MM.1S (cell line): ENCODE measurements around the gene COPS8.
A peak's percentile ranks its signal among the peaks of the same experiment; 100 is the strongest.

Experiments
- DNase-seq: peaks from one replicate; pipeline ENCODE4 v3.0.0-alpha.2; 2015
- H2AFZ ChIP-seq: fragments of 300-600 bp; sonication (generic); 2 replicates; pipeline ENCODE4 v1.6.0; 2016; ENCODE audit warnings: antibody characterized with exemption, low read length
- H3F3A ChIP-seq: fragments of 300-600 bp; sonication (generic); 2 replicates; pipeline ENCODE4 v1.6.1; 2016; ENCODE audit warnings: mild to moderate bottlenecking, antibody characterized with exemption, low read length, moderate library complexity, mixed read lengths; ENCODE audit not compliant: insufficient read depth
- H3K27ac ChIP-seq: fragments of 300-600 bp; sonication (generic); 2 replicates; pipeline ENCODE4 v1.5.1; 2016; ENCODE audit warnings: mild to moderate bottlenecking, low read length
- H3K27me3 ChIP-seq: fragments of 300-600 bp; sonication (generic); replicated peaks from 2 replicates; pipeline ENCODE4 v1.6.0; 2016; ENCODE audit warnings: low read length; ENCODE audit not compliant: insufficient read depth
- H3K36me3 ChIP-seq: fragments of 300-600 bp; sonication (generic); replicated peaks from 2 replicates; pipeline ENCODE4 v1.6.1; 2016; ENCODE audit warnings: mild to moderate bottlenecking, low read length, mixed read lengths; ENCODE audit not compliant: insufficient read depth
- H3K4me1 ChIP-seq: fragments of 300-600 bp; sonication (generic); 2 replicates; pipeline ENCODE4 v1.6.1; 2016; ENCODE audit warnings: low read length, mixed read lengths
- H3K4me2 ChIP-seq: fragments of 300-600 bp; sonication (generic); 2 replicates; pipeline ENCODE4 v1.6.0; 2016; ENCODE audit warnings: low read depth, low read length
- H3K4me3 ChIP-seq: fragments of 300-600 bp; sonication (generic); 2 replicates; pipeline ENCODE4 v1.5.1; 2016; ENCODE audit warnings: low read length, mixed read lengths
- H3K79me2 ChIP-seq: fragments of 300-600 bp; sonication (generic); 2 replicates; pipeline ENCODE4 v1.6.1; 2016; ENCODE audit warnings: mixed run types, low read length, mixed read lengths
- H3K9ac ChIP-seq: fragments of 300-600 bp; sonication (generic); 2 replicates; pipeline ENCODE4 v1.6.1; 2016; ENCODE audit warnings: low read length, mixed read lengths
- H3K9me2 ChIP-seq: fragments of 300-600 bp; sonication (generic); replicated peaks from 2 replicates; pipeline ENCODE4 v1.6.1; 2016; ENCODE audit warnings: mild to moderate bottlenecking, low read length, mixed read lengths; ENCODE audit not compliant: insufficient read depth
- H3K9me3 ChIP-seq: fragments of 300-600 bp; sonication (generic); replicated peaks from 2 replicates; pipeline ENCODE4 v1.6.1; 2016; ENCODE audit warnings: mild to moderate bottlenecking, low read length, mixed read lengths; ENCODE audit not compliant: insufficient read depth
- H4K20me1 ChIP-seq: fragments of 300-600 bp; sonication (generic); 2 replicates; pipeline ENCODE4 v1.6.1; 2016; ENCODE audit warnings: mild to moderate bottlenecking, low read length, moderate library complexity, mixed read lengths; ENCODE audit not compliant: insufficient read depth
- EZH2 ChIP-seq: fragments of 300-600 bp; sonication (generic); optimal IDR thresholded peaks from 2 replicates; pipeline ENCODE3; 2017; ENCODE audit warnings: low read depth, mild to moderate bottlenecking, antibody characterized with exemption, low read length, mixed read lengths
- EZH2phosphoT487 ChIP-seq: fragments of 300-600 bp; sonication (generic); IDR thresholded peaks from 2 replicates; pipeline ENCODE4 v1.6.1; 2018; ENCODE audit warnings: antibody characterized with exemption, low read length
- TF ChIP-seq, protein P1 (sequence below): fragments of 300-600 bp; sonication (generic); IDR thresholded peaks from 2 replicates; pipeline ENCODE4 v1.5.1; 2016; ENCODE audit warnings: antibody characterized with exemption, low read length, mixed read lengths

COPS8 gene

DNA sequence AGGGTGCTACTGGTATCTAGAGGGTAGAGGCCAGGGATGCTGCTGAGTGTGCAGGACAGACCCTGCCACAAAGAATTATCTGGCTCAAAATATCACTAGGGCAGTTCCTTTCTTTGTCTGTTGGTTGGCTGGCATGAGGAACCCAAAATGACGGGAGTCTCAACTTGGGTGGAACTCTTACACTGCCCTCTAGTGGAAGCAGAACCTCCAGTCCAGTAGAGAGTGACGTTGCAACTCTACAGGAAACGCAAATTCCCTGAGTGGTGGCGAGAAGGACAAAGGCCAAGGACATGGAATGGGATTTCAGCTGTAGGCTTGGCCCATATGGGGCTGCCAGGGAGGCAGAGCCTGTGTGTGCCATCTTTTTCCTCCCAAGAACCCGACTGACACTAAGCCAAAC is 47.1 kb downstream of the COPS8 start:
- no peaks in the 10 kb centered on the region for H3K79me2 ChIP-seq
- DNase-seq: no peak
- no peaks in the 10 kb centered on the region for H4K20me1 ChIP-seq
- H3K36me3 ChIP-seq: no peaks in the 10 kb centered on the region
- TF ChIP-seq, protein P1, sequence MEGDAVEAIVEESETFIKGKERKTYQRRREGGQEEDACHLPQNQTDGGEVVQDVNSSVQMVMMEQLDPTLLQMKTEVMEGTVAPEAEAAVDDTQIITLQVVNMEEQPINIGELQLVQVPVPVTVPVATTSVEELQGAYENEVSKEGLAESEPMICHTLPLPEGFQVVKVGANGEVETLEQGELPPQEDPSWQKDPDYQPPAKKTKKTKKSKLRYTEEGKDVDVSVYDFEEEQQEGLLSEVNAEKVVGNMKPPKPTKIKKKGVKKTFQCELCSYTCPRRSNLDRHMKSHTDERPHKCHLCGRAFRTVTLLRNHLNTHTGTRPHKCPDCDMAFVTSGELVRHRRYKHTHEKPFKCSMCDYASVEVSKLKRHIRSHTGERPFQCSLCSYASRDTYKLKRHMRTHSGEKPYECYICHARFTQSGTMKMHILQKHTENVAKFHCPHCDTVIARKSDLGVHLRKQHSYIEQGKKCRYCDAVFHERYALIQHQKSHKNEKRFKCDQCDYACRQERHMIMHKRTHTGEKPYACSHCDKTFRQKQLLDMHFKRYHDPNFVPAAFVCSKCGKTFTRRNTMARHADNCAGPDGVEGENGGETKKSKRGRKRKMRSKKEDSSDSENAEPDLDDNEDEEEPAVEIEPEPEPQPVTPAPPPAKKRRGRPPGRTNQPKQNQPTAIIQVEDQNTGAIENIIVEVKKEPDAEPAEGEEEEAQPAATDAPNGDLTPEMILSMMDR: peak; percentile 28
- no peak for TF ChIP-seq EZH2
- H3K4me1 ChIP-seq: no peaks in the 10 kb centered on the region
- no peaks in the 10 kb centered on the region for H3K9me3 ChIP-seq
- H3K4me3 ChIP-seq: no peak overlapping the region
- no peaks in the 10 kb centered on the region for H3F3A ChIP-seq
- H3K27ac ChIP-seq: no peak overlapping the region
- H3K9me2 ChIP-seq: no peaks in the 10 kb centered on the region
- H3K27me3 ChIP-seq: no peaks in the 10 kb centered on the region
- no peak overlapping the region for H2AFZ ChIP-seq
- H3K4me2 ChIP-seq: no peak overlapping the region
- no peak overlapping the region for H3K9ac ChIP-seq

DNA sequence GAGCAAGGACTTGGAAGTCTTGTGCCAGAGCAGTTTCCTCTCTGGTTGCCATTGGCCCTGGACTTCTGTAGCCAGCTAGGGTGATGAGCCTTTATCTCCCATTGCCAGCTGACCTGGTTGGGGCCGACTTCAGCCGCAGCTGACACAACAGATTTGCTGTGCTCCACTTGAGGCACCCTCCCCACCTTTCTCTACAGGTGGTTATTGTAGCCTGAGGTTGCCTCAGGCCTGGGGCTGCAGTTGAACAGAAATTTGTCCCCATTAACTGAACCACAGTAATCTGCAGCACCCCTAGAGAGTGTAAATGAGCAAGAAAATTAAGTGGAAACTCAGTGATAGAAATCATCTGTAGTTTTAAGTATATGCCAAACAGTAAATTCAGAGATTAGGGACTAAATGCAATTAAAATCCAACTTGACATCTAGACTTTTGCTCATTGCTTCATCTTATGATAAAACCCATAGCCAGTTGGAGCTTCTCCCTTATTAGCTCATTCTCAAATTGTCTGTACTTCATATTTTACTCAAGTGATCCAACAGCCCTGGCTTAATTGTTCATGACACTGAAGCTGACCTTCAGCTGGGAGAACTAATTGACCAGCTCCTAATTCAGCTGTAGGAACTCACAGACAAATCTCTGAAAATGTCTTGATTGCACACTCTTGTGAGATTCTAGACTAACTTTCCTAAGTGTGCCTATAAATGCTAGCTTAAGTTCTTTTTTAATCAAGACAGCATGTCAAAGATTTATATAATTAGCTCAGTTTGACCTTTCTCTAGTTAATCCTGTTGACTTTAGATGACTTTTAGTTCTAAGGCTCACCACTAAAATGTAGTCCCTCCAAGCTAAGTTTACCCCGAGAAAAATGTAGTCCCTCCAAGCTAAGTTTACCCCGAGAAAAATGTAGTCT is 48.9 kb downstream of the COPS8 start:
- H3K9ac ChIP-seq: no peak overlapping the region
- H3F3A ChIP-seq: no peaks in the 10 kb centered on the region
- DNase-seq: no peak
- no peaks in the 10 kb centered on the region for H3K36me3 ChIP-seq
- H3K27me3 ChIP-seq: no peaks in the 10 kb centered on the region
- no peak overlapping the region for H3K4me2 ChIP-seq
- H3K4me1 ChIP-seq: no peaks in the 10 kb centered on the region
- H4K20me1 ChIP-seq: no peaks in the 10 kb centered on the region
- no peaks in the 10 kb centered on the region for H3K79me2 ChIP-seq
- H2AFZ ChIP-seq: no peak overlapping the region
- H3K4me3 ChIP-seq: no peak overlapping the region
- H3K9me3 ChIP-seq: no peaks in the 10 kb centered on the region
- H3K9me2 ChIP-seq: no peaks in the 10 kb centered on the region
- H3K27ac ChIP-seq: no peak overlapping the region
- TF ChIP-seq EZH2 (no peak), EZH2phosphoT487 (no peak)
- TF ChIP-seq, protein P1: no peak

DNA sequence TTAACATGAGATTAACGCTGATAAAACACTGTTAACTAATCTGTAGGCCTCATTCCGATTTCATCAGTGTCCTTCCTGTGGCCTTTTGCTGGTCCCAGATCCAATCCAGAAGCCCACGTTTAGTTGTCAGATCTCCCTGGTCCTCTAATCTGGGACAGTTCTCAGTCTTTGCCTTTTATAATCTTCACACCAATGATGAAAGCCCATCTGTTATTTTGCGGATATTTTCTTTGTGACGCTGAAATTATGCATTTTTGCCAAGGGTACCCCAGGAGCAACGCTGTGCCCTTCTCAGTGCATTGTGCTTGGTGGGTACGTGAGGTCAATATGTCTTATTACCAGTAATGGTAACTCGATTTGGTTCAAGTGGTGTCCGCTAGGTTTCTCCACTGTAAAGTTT is 51.1 kb downstream of the COPS8 start:
- Histone ChIP-seq H3K9ac (no peak overlapping the region), H3K4me2 (no peak overlapping the region), H2AFZ (no peak overlapping the region), H3K9me2 (no peaks in the 10 kb centered on the region), H3K27ac (no peak overlapping the region), H4K20me1 (no peaks in the 10 kb centered on the region), H3F3A (no peaks in the 10 kb centered on the region), H3K36me3 (no peaks in the 10 kb centered on the region), H3K27me3 (no peaks in the 10 kb centered on the region), H3K4me3 (no peak overlapping the region), H3K79me2 (no peaks in the 10 kb centered on the region), H3K4me1 (no peaks in the 10 kb centered on the region), H3K9me3 (no peaks in the 10 kb centered on the region)
- TF ChIP-seq EZH2phosphoT487 (no peak), EZH2 (no peak)
- TF ChIP-seq, protein P1: no peak
- no peak for DNase-seq
